K562 (cell line): ENCODE data around the gene MANEA. TPM values are rescaled to one million over a fixed set of nuclear protein-coding genes. Genes with fewer than 3 reads are reported as not detected.

Source experiments
- BRD9 ChIP-seq: fragments of 450-650 bp; IDR thresholded peaks from 2 replicates; pipeline ENCODE4 v1.6.1; 2018; ENCODE audit warnings: low read depth; ENCODE audit not compliant: partially characterized antibody
- CCNT2 ChIP-seq: IDR thresholded peaks from 2 replicates; pipeline ENCODE4 v1.6.1; 2011; ENCODE audit warnings: borderline replicate concordance, low read depth, mild to moderate bottlenecking, moderate library complexity, mixed read lengths, low read length; ENCODE audit not compliant: insufficient read length; ENCODE audit errors: extremely low read depth
- EP400 ChIP-seq: fragments of 450-650 bp; IDR thresholded peaks from 2 replicates; pipeline ENCODE4 v1.6.1; 2017; ENCODE audit warnings: antibody characterized with exemption, mild to moderate bottlenecking, moderate library complexity
- FOXA3 ChIP-seq, 2 experiments: fragments of 450-650 bp in 1 of 2; sonication (generic) in 1 of 2; formaldehyde crosslinking; IDR thresholded peaks in 1 of 2; conservative IDR thresholded peaks in 1 of 2; 2 replicates each; pipeline versions ENCODE4 v1.4.0 to v1.8.0; 2020 to 2022; ENCODE audit warnings: mild to moderate bottlenecking in 2 of 2, missing genetic modification reagents in 1 of 2
- GABPB2 ChIP-seq: fragments of 250-450 bp; sonication (Bioruptor Pico); conservative IDR thresholded peaks from 2 replicates; pipeline ENCODE4 v1.5.1; 2021; ENCODE audit warnings: mild to moderate bottlenecking
- GMEB1 ChIP-seq: fragments of 250-450 bp; sonication (Bioruptor Pico); IDR thresholded peaks from 2 replicates; pipeline ENCODE4 v1.4.0; 2020; ENCODE audit warnings: mild to moderate bottlenecking
- KLF6 ChIP-seq: fragments of 250-450 bp; sonication (Bioruptor Pico); IDR thresholded peaks from 2 replicates; pipeline ENCODE4 v1.4.0; 2020; ENCODE audit warnings: mild to moderate bottlenecking, moderate library complexity, borderline replicate concordance
- NR1H2 ChIP-seq: sonication (generic); formaldehyde crosslinking; IDR thresholded peaks from 2 replicates; pipeline ENCODE4 v1.4.0; 2020; ENCODE audit warnings: mild to moderate bottlenecking, missing genetic modification reagents
- PHF21A ChIP-seq: fragments of 450-650 bp; IDR thresholded peaks from 2 replicates; pipeline ENCODE4 v1.6.1; 2017; ENCODE audit warnings: low read depth, borderline replicate concordance
- PKNOX1 ChIP-seq: fragments of 450-650 bp; IDR thresholded peaks from 2 replicates; pipeline ENCODE4 v1.6.1; 2016
- RNF2 ChIP-seq: sonication (generic); IDR thresholded peaks from 2 replicates; pipeline ENCODE4 v1.6.1; 2016
- TGIF2 ChIP-seq: sonication (generic); formaldehyde crosslinking; IDR thresholded peaks from 2 replicates; pipeline ENCODE4 v1.8.1; 2022; ENCODE audit warnings: mild to moderate bottlenecking, missing genetic modification reagents, moderate library complexity
- THRB ChIP-seq: fragments of 450-650 bp; formaldehyde crosslinking; conservative IDR thresholded peaks from 2 replicates; pipeline ENCODE4 v1.4.0; 2022; ENCODE audit warnings: mild to moderate bottlenecking, missing genetic modification characterization
- ZBTB7A ChIP-seq: IDR thresholded peaks from 2 replicates; pipeline ENCODE4 v1.6.1; 2011; ENCODE audit warnings: low read depth, mild to moderate bottlenecking, low read length, moderate library complexity, borderline replicate concordance; ENCODE audit not compliant: control insufficient read depth
- ZBTB8A ChIP-seq: fragments of 450-650 bp; IDR thresholded peaks from 2 replicates; pipeline ENCODE4 v1.6.1; 2018; ENCODE audit warnings: mild to moderate bottlenecking, moderate library complexity; ENCODE audit not compliant: partially characterized antibody
- ZNF639 ChIP-seq, 2 experiments: fragments of 200-800 bp in 1 of 2; sonication (Bioruptor generic) in 1 of 2; sonication (generic) in 1 of 2; formaldehyde crosslinking in 1 of 2; IDR thresholded peaks in 1 of 2; conservative IDR thresholded peaks in 1 of 2; 2 replicates each; pipeline versions ENCODE4 v1.5.0 to v1.6.1; 2016 to 2020; ENCODE audit warnings: missing compliant biosample characterization in 1 of 2, missing genetic modification characterization in 1 of 2, missing genetic modification reagents in 1 of 2
- ZNF717 ChIP-seq: fragments of 250-450 bp; sonication (Bioruptor Pico); IDR thresholded peaks from 2 replicates; pipeline ENCODE4 v1.5.0; 2021
- polyA plus RNA-seq, 8 experiments: library from polyadenylated mRNA; depleted of rRNA in 4 of 8; stranded (reverse) in 5 of 8; unstranded in 3 of 8; fragments of >200 nt; fragmentation: Nextera tagmentation in 2 of 8; fragmentation: Illumina TruSeq in 1 of 8; extraction: Ambion mirVana in 2 of 8; extraction: Trizol in 1 of 8; gene quantifications; 2 replicates each; pipeline versions ENCODE4 v1.2.1 to v1.2.3, GENCODE V29; 2011 to 2014; ENCODE audit warnings: inconsistent platforms in 1 of 8, missing spikeins in 1 of 8
- total RNA-seq, 7 experiments: library from RNA; depleted of rRNA in 6 of 7; stranded (reverse); fragments of >200 nt in 6 of 7; fragmentation: Illumina TruSeq in 2 of 7; extraction: Trizol in 2 of 7; gene quantifications; 2 replicates each; pipeline versions ENCODE4 v1.2.1 to v1.2.3, GENCODE V29; 2011 to 2021; ENCODE audit warnings: low replicate concordance in 1 of 7

MANEA gene
- total and polyA plus RNA-seq, 9 of the 15 experiments (the other 6 are each of a cell fraction or from before 2014, with no cell fraction given): 4.8 to 16.1 (median 11.4) TPM

GRCh38 chr6:95577304-95578105, at the start of gene MANEA (continued):
- TF ChIP-seq THRB (no peak), NR1H2 (CRISPR knock-in tag) (no peak), ZNF717 (no peak), ZBTB7A (peak; percentile 72; the same call in 1 of the 2 replicates), ZBTB8A (no peak), GABPB2 (CRISPR knock-in tag) (no peak), FOXA3 (CRISPR knock-in tag; conservative IDR thresholded peaks at IDR 0.05 in 1 of 2, IDR thresholded peaks at IDR 0.05 in 1 of 2) (no peak), KLF6 (no peak), ZNF639 (CRISPR knock-in tag; conservative IDR thresholded peaks at IDR 0.05 in 1 of 2, IDR thresholded peaks at IDR 0.05 in 1 of 2) (peak in 1 of 2 experiments; percentile 94; a peak in 2 of 4 replicates), GMEB1 (CRISPR knock-in tag) (0 out of 2 replicates have a peak, but pooled peaks have one; percentile 39), CCNT2 (peak; percentile 66), RNF2 (0 out of 2 replicates have a peak, but pooled peaks have one; percentile 31), PHF21A (no peak), EP400 (peak; percentile 59; the same call in 1 of the 2 replicates), TGIF2 (CRISPR knock-in tag) (no peak), PKNOX1 (peak; percentile 47; the same call in 1 of the 2 replicates), BRD9 (no peak)
